HG02610 (cell line): ENCODE data around the gene SKIL.

Source experiments
- ATAC-seq: cut with Tn5 transposase; IDR thresholded peaks from one replicate; pipeline ENCODE4 v1.9.1; 2021; ENCODE audit warnings: mild to moderate bottlenecking, moderate library complexity; ENCODE audit not compliant: unreplicated experiment

The SKIL gene

GRCh38 chr3:170346481-170347392 is 10.8 kb upstream of the SKIL start:
- peak; percentile 64 for ATAC-seq

- peak; percentile 32 for ATAC-seq
Measured at GRCh38 chr3:170350515-170351413, 6.8 kb upstream of the SKIL start.

- peak; percentile 24 for ATAC-seq
Measured at GRCh38 chr3:170352936-170353335, 4.6 kb upstream of the SKIL start.

DNA sequence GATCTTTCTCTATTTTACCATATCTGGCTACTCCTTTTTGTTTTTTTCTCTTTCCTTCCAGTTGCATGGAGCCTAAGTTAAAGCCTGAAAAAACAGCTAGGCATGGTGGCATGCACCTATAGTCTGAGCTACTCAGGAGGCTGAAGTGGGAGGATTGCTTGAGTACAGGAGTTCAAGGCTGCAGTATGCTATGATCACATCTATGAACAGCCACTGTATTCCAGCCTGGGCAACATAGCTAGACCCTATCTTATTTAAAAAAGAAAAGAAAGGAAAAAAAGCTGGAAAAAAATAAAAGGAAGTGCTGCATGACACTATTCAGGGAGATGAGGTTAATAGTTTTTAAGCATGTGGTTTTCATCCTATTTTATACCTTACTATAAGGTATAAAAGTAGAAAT is 4.0 kb upstream of the SKIL start:
- ATAC-seq = no peak

DNA sequence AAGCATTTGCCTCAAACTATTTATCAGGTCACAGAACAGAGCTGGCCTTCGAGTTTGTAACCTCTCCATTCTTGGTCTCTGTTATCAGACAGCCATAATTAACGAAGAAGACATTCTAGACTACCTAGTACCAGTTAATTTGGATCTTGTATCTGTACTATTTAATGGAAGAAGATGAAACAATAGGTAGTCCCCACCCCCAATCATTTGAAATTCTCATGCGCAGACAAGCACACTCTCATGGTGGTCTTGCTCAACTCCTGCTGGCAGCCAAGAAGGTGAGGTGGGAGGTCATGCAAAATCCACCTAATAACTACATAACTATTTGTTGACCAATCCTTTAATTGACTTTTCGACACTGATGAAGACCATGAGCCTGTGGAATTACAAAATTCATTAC is 2.8 kb upstream of the SKIL start:
- ATAC-seq = no peak

DNA sequence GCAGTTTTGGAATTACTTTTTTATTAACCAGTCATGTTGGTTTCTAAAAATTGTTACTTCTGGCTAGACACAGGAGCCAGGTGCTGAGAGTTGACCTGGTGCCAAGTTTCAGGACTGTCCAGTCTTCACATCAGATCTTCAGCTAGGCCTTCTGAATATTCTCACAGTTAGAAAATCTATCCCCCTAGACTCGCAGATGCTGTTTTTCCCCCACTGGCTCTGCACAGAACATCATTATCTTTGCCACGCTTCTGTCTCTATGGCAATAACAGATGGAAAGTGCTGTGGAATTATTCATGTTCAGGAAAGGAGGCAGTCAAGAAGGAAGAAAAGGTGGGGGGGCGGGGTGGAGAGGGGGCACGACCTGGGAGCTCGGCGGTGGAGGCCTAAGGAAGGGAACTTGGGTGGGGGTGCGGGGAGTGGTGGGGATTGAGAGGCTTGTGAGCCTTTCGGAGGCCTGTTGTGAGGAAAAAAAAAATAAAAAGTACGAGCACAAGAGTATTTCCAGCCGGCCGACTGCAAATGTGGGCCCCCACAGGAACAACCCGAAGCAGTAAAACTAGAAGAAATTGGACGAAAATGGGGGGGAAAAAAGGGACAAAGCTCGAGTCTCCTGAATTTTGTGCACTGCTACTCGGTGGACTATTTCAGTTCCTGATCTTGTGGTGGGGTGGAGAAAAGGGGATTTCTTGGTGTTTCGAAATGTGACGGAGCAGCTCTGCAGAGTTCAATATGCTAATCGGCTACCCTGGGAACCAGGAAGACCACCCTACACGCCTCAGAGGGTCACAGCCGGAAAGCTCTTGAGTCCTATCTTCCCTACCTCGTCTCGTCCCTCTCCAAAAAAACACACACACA is 1.5 kb upstream of the SKIL start:
- peak; percentile 33 for ATAC-seq

DNA sequence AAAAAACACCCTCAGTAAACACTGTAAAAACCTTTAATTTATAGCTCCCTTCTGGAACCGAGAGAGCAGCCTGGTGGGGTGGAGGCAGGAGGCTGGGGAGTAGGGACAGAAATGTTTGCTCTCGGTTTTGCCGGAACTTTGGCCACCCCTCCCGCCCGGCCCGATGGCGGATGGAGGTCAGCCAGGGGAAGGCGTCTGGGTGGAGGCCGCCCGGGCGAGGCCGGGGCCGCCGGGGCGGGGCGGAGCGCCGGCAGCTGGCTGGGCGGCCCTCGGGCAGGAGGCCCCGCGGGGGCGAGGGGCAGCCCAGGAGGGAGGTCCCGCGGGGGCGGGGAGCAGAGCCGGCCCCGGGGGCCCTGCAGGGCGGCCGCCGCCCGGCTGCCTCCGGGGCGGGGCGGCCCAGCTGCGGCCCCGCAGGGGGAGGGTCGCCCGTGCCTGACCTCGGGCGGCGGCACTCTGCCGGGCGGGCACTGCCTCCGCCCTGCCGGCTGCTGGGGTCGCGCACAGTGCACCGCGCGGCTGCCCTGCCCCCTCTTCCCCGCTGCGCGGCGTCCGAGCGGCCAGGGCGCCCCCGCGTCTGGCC is 829 bp upstream of the SKIL start:
- peak; percentile 42 for ATAC-seq

DNA sequence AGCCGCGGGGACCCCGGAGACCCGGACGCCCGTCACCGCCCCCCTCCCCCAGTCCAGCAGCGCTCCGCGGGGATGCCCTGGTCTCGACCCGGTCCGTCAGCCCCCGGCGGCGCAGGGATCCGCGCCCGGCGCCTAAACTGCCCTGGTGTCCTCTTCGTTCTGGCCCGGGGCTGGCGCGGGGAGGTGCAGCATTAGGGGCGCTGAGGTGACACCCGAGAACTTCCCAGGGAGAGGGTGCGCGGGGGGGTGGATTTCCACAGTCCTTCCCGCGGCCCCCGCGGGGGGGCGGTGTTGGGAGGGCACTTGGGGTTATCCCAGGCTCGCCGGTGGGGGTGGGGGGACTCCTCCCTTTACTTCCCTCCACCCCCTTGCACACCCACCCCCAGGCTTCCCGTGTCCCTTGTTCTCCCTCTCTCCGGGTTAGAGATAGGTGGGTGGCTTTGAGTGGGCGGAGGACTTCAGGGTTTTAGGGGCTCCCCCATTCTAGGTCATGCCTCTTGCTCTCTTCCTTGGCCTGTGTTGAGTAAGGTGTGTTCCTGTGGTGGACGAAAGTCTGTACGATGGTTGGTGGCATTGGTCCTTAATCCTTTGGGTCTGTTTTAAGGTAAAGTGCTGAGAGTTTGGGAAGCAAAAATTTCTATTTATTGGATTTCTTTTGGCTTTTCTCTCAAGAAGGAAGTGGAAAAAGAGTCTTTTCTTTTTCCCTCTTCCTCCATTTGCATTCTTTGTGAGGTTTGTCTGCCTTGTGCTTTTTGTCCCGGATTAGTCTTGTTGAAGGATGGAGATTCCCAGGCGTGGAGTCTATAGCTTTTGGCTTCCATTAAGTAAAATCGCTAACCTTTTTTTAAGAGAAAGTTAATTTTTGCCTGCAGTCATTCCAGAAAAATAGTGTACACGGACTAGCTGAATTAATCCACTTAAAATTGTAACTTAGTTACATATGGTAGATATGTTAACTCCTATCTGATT is 811 bp downstream of the SKIL start:
- ATAC-seq = peak; percentile 10

- no peak for ATAC-seq
Measured at GRCh38 chr3:170359178-170359704, 1.7 kb downstream of the SKIL start.

DNA sequence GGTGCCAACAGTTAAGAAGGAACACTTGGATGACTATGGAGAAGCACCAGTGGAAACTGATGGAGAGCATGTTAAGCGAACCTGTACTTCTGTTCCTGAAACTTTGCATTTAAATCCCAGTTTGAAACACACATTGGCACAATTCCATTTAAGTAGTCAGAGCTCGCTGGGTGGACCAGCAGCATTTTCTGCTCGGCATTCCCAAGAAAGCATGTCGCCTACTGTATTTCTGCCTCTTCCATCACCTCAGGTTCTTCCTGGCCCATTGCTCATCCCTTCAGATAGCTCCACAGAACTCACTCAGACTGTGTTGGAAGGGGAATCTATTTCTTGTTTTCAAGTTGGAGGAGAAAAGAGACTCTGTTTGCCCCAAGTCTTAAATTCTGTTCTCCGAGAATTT is 3.0 kb downstream of the SKIL start:
- no peak for ATAC-seq

DNA sequence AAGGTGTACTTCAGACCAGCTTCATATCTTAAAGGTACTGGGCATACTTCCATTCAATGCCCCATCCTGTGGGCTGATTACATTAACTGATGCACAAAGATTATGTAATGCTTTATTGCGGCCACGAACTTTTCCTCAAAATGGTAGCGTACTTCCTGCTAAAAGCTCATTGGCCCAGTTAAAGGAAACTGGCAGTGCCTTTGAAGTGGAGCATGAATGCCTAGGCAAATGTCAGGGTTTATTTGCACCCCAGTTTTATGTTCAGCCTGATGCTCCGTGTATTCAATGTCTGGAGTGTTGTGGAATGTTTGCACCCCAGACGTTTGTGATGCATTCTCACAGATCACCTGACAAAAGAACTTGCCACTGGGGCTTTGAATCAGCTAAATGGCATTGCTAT is 3.4 kb downstream of the SKIL start:
- ATAC-seq = no peak

DNA sequence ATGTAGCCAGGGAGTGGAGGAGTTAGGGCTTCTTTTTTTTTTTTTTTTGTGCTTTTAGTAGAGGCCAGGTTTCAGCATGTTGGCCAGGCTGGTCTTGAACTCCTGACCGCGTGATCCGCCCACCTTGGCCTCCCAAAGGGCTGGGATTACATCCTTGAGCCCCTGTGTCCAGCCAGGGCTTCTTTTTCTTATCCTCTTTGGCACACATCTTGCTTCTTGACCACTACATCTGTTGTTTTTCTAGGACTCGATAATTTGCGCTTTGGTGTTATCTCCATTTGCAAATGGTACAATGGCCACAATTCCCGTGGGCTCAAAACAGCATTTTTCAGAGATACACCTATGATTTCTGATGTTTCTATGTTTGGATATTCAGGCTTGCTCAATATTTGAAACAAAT is 4.2 kb downstream of the SKIL start:
- ATAC-seq = no peak

DNA sequence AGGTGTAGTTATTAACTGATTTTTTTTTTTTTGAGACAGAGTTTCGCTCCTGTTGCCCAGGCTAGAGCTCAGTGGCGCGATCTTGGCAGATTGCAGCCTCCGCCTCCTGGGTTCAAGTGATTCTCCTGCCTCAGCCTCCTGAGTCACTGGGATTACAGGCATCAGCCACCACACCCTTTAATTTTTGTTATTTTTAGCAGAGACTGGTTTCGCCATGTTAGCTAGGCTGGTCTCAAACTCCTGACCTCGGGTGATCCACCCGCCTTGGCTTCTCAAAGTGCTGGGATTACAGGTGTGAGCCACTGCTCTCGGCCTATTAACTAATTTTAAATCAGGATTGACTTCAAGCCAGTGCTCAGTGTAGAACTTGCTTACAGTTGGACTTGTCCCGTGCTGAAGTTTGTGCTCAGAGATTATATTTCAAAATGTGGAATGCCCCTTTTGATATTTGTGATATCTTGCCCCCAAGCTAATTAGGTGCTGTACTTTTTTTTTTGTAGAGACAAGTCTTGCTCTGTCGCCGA is 6.0 kb downstream of the SKIL start:
- no peak for ATAC-seq

GRCh38 chr3:170364965-170365364 is 7.5 kb downstream of the SKIL start:
- no peak for ATAC-seq

DNA sequence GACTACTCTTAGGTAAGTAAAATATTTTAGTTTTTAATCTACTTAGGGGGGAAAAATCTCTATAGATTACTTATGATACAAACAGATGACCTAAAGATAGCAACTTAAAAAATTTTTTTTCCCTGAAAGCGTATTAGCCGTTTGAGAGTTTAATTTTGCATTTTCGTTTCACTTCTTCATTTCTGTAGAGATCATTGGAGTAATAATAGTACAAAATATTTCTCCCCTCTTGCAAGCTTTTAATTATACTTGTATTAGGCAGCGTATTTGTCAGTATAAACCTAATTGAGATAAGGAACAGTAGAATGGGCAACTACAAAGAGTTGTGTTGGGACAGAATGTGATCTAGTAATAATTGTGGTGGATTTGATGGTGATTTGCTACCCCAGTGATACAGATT is 10.3 kb downstream of the SKIL start:
- no peak for ATAC-seq

GRCh38 chr3:170368921-170369320 is 11.4 kb downstream of the SKIL start:
- no peak for ATAC-seq

DNA sequence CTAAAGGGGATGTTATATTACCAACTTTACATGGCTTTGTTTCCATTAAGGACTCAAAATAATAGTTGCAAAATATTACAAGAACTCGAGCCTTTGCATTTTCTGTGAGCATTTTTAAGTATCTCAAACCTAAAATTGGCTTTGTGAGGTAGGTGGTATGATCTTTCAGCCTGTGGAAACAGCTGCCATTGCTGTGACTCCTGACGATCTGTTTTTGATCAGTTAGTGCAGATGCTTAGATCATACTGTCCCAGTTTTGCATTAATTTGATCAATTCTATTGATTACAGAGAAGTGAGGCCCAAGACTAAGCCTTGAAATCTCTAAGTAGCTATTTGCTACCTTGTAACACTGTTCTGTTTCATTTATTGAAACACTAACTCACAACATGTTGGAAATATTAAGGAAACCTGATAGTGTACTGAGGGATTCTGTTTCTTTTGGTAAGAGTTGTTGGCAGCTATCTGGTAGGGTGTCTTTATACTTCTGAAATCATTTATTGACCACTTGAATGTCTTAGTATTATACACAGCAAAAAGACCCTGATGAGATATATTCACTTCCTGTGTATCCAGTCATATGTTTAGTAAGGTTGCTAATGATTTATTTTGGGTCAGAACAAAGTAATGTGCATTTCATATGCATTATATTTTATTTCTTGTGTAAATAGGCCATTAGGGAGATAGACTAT is 14.8 kb downstream of the SKIL start:
- ATAC-seq = peak; percentile 46

- ATAC-seq = no peak
Measured at GRCh38 chr3:170383567-170383966, 26.1 kb downstream of the SKIL start.
